Esophagus squamous epithelium (tissue), 5 donors: ENCODE measurements around the gene FRYL. TPM values are rescaled to one million over a fixed set of nuclear protein-coding genes. Genes with fewer than 3 reads are reported as not detected.

Experiments used
- DNase-seq: peaks from one replicate; lab custom pipeline; 2025; lab: John Stamatoyannopoulos, UW
- H3K27ac ChIP-seq, 4 donors: fragments of 200-600 bp; sonication (generic); one replicate each; pipeline ENCODE4 v1.5.1; 2016 to 2019; ENCODE audit warnings: mild to moderate bottlenecking in 1 of 4
- H3K27me3 ChIP-seq, 4 donors: fragments of 200-600 bp; sonication (generic); 1 replicate in 3 of 4; 2 replicates in 1 of 4; pipeline versions ENCODE4 v1.5.1 to v1.6.0; 2017 to 2021; ENCODE audit warnings: antibody characterized with exemption in 1 of 4
- H3K36me3 ChIP-seq, 3 donors: fragments of 200-600 bp; sonication (generic); one replicate each; pipeline ENCODE4 v1.5.1; 2016 to 2019
- H3K4me1 ChIP-seq, 3 donors: fragments of 200-600 bp; sonication (generic); one replicate each; pipeline ENCODE4 v1.5.1; 2017 to 2019
- H3K4me3 ChIP-seq, 4 donors: fragments of 200-600 bp; sonication (generic); 1 replicate in 3 of 4; 2 replicates in 1 of 4; pipeline ENCODE4 v1.5.1; 2016 to 2019; ENCODE audit warnings: mild to moderate bottlenecking in 2 of 4, moderate library complexity in 1 of 4
- H3K9me3 ChIP-seq, 3 donors: fragments of 200-600 bp; sonication (generic); one replicate each; pipeline ENCODE4 v1.5.1; 2016 to 2019
- POLR2A ChIP-seq, 4 donors: fragments of 450-650 bp; IDR thresholded peaks; one replicate each; pipeline ENCODE4 v1.6.1; 2017; ENCODE audit warnings: antibody characterized with exemption in 4 of 4, mild to moderate bottlenecking in 4 of 4, moderate library complexity in 3 of 4
- WGBS, 2 donors: methylation state at CpG; one replicate each; pipeline ENCODE4 v1.1.5; 2018; 5-methylcytosine and 5-hydroxymethylcytosine counted together
- intact Hi-C: fragments of 100-400 bp; cut with DNase I; formaldehyde crosslinking; loops from one replicate; pipeline ENCODE4 v1.15.0; 2022
- total RNA-seq, 4 donors: library from RNA; depleted of rRNA; stranded (reverse); fragments of >200 nt; gene quantifications; one replicate each; pipeline ENCODE4 v1.1.0, GENCODE V29; 2016
- TF ChIP-seq, protein P1 (sequence below), 6 experiments: fragments of 450-650 bp in 4 of 6; fragments of 200-600 bp in 2 of 6; sonication (generic) in 2 of 6; IDR thresholded peaks; one replicate each; pipeline ENCODE4 v1.5.1; 2016 to 2019; ENCODE audit warnings: antibody characterized with exemption in 6 of 6, mild to moderate bottlenecking in 4 of 6, moderate library complexity in 4 of 6
- donor health status: DM: yes; HTN: yes; CAD: no.

The FRYL gene
- total RNA-seq, 4 donors from 2014 or later = 26.1 to 69.6 (median 38.1) TPM

DNA sequence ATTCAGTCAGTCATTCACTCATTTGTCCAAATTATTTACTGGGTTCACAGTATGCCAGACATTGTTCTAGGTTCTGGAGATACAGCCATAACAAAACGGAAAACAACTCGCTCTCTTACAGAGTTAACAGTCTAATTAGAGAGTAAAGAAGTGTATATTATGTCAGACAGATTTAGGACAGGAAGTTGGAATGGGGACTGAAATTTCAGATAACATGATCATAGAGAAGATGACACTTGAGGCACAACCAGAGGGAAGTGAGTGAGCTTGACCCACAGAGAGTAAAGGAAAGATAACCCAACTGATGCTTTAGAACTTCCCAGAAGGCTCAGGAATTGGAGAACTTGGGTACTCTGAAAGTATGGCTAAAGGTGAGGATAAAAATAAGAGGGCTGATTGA, 150.6 kb downstream of the FRYL start:
- no peak for DNase-seq

DNA sequence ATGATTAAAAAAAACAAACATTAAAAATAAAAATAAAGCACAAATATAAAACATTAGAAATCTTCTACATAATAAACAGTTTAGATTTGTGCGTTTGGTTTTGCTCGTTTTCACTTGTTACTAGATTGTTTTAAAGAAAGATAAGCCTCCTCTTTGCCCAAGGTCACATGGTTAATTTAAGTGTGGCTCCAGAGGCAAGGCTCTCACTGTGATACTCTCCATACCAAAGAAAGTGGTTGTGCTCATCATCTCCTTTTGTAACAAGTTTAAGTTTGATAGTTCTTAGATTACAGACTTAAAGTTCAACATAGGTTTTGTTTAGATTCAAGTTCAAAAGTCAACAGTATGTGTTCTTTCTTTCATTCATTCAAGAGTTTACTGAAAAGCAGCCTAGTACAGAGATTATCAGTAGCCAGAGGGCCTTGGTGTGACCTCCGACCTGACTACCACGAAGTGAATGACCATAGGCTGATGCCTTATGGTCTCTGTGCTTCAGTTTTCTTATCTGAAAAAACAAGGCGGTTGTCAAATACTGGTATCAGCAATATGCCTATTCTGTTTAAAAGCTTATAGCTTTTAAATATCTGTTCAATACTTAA, 156.8 kb downstream of the FRYL start:
- H3K27ac ChIP-seq = no peak overlapping the region
- peaks cover 0 to 7% (median 0%) of the 10 kb centered on the region in 3 donors for H3K4me1 ChIP-seq
- no peaks in the 10 kb centered on the region for H3K9me3 ChIP-seq
- no peaks in the 10 kb centered on the region for H3K27me3 ChIP-seq
- H3K36me3 ChIP-seq = peaks cover 0 to 36% (median 0%) of the 10 kb centered on the region in 3 donors
- intact Hi-C loops = no loop called here
- WGBS, 2 donors = 84 to 86% methylated on average over 5 of the region's 5 CpGs
- no peak for DNase-seq
- H3K4me3 ChIP-seq = no peak overlapping the region
- TF ChIP-seq, protein P1, sequence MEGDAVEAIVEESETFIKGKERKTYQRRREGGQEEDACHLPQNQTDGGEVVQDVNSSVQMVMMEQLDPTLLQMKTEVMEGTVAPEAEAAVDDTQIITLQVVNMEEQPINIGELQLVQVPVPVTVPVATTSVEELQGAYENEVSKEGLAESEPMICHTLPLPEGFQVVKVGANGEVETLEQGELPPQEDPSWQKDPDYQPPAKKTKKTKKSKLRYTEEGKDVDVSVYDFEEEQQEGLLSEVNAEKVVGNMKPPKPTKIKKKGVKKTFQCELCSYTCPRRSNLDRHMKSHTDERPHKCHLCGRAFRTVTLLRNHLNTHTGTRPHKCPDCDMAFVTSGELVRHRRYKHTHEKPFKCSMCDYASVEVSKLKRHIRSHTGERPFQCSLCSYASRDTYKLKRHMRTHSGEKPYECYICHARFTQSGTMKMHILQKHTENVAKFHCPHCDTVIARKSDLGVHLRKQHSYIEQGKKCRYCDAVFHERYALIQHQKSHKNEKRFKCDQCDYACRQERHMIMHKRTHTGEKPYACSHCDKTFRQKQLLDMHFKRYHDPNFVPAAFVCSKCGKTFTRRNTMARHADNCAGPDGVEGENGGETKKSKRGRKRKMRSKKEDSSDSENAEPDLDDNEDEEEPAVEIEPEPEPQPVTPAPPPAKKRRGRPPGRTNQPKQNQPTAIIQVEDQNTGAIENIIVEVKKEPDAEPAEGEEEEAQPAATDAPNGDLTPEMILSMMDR (IDR thresholded peaks at IDR 0.05) = no peak
- TF ChIP-seq POLR2A (IDR thresholded peaks at IDR 0.05) = no peak

More for the DNA sequence above, 150.6 kb downstream of the FRYL start:
- Histone ChIP-seq H3K27ac (no peak overlapping the region), H3K36me3 (peaks cover 0 to 13% (median 0%) of the 10 kb centered on the region in 3 donors), H3K27me3 (no peaks in the 10 kb centered on the region), H3K4me3 (no peak overlapping the region), H3K4me1 (no peaks in the 10 kb centered on the region), H3K9me3 (no peaks in the 10 kb centered on the region)
- intact Hi-C loops = no loop called here
- TF ChIP-seq, protein P1 (IDR thresholded peaks at IDR 0.05) = no peak
- TF ChIP-seq POLR2A (IDR thresholded peaks at IDR 0.05) = no peak
- 83 to 92% methylated on average over 2 of the region's 2 CpGs for WGBS, 2 donors

DNA sequence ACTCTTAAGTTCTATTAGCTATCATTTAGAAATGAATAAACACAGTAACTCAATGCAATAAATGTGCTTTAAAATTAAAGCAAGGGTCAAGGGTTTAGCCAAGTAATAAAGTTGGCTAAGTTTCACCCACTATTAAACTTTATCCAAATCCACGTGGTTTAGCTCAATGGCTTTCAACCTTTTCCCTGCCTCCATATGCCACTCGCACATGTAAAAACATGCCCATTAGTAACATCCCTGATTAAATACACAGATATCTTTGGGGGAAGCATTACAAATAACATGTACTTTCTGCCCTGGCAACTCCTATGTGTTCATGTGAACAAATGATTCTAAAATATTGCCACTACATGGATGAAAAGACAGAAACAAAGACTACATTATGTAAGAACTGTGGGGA, 159.2 kb downstream of the FRYL start:
- Histone ChIP-seq H3K36me3 (peaks cover 0 to 59% (median 0%) of the 10 kb centered on the region in 3 donors), H3K4me1 (peaks cover 0 to 7% (median 0%) of the 10 kb centered on the region in 3 donors), H3K27ac (no peak overlapping the region), H3K4me3 (no peak overlapping the region), H3K9me3 (no peaks in the 10 kb centered on the region), H3K27me3 (no peaks in the 10 kb centered on the region)
- intact Hi-C loops = no loop called here
- DNase-seq = no peak
- no peak for TF ChIP-seq POLR2A (IDR thresholded peaks at IDR 0.05)
- TF ChIP-seq, protein P1 (IDR thresholded peaks at IDR 0.05) = no peak
- 42 to 73% methylated on average over 2 of the region's 2 CpGs for WGBS, 2 donors

DNA sequence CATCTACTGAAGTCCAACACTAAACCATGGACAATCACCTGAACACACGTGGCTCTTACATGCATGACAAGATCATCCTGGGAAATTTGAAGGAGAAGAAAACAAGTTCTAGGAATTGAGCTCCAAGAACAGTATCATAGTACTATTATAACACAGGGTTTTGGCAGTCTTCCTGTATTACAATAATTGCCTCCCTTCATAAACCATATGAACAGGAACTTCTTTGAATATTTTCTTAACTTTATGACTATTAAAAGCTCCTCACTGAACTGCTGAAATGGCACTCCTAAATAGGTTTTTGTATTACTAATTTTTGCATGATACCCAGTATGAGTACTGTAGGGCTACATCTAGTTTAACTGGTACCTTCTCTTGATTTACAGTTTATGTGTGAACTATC, 160.0 kb downstream of the FRYL start:
- Histone ChIP-seq H3K4me1 (peaks cover 0 to 7% (median 0%) of the 10 kb centered on the region in 3 donors), H3K27me3 (no peaks in the 10 kb centered on the region), H3K36me3 (peaks cover 0 to 60% (median 0%) of the 10 kb centered on the region in 3 donors), H3K9me3 (no peaks in the 10 kb centered on the region), H3K27ac (no peak overlapping the region), H3K4me3 (no peak overlapping the region)
- WGBS, 2 donors = 76 to 82% methylated on average over 1 of the region's 1 CpG
- DNase-seq = no peak
- TF ChIP-seq, protein P1 (IDR thresholded peaks at IDR 0.05) = no peak
- TF ChIP-seq POLR2A (IDR thresholded peaks at IDR 0.05) = no peak
- intact Hi-C loops = no loop called here

DNA sequence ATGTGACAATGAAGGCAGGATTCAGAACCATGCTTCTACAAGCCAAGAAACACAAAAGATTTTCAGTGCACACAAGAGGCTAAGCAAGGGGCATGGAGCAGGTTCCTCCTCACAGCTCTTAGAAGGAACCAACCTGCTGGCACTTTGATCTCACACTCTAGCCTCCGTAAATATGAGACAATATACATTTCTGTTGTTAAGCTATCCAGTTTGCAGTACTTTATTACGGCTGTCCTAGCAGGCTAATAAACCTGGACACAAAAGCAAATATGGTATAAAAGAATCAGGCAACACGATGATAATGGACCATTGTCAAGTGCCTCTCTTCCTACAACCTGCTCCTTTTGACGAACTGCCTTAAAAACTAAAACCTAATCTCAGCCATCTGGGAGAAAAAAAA, 175.6 kb downstream of the FRYL start:
- no peaks in the 10 kb centered on the region for H3K4me1 ChIP-seq
- no peak overlapping the region for H3K27ac ChIP-seq
- intact Hi-C loops = no loop called here
- TF ChIP-seq, protein P1 (IDR thresholded peaks at IDR 0.05) = no peak
- TF ChIP-seq POLR2A (IDR thresholded peaks at IDR 0.05) = no peak
- DNase-seq = no peak
- no peaks in the 10 kb centered on the region for H3K27me3 ChIP-seq
- no peaks in the 10 kb centered on the region for H3K9me3 ChIP-seq
- peaks cover 0 to 62% (median 4%) of the 10 kb centered on the region in 3 donors for H3K36me3 ChIP-seq
- no peak overlapping the region for H3K4me3 ChIP-seq
- 86 to 90% methylated on average over 4 of the region's 4 CpGs for WGBS, 2 donors
